AG09319 (cell line): ENCODE results near the gene SCUBE1.

Experiments
- DNase-seq: peaks from one replicate; pipeline ENCODE4 v3.0.0-alpha.2; 2010; ENCODE audit warnings: low read depth; ENCODE audit errors: extremely low read depth
- TF ChIP-seq, protein P1 (sequence below): IDR thresholded peaks from 2 replicates; pipeline ENCODE4 v1.5.1; 2011; ENCODE audit warnings: low read depth, mild to moderate bottlenecking, inconsistent platforms, low read length, moderate library complexity

SCUBE1 gene

DNA sequence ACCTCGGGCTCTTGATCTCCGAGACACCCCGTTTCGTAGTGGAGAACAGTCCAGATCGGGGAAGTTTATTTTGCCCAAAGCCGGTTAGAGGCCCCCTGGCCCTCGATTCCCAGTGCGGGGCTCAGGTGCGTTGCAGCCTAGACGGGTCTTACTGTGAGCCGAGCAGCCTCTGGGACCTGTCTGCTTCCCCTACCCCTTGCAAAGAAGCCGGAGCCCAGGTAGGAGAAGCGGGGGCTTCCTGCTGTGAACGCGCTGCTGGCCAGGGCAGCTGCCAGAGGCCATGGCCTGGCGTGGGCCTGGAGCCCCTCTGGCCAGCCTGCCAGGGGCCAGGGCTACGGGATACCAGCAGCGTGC lies 191.2 kb downstream of the SCUBE1 start:
- TF ChIP-seq, protein P1, sequence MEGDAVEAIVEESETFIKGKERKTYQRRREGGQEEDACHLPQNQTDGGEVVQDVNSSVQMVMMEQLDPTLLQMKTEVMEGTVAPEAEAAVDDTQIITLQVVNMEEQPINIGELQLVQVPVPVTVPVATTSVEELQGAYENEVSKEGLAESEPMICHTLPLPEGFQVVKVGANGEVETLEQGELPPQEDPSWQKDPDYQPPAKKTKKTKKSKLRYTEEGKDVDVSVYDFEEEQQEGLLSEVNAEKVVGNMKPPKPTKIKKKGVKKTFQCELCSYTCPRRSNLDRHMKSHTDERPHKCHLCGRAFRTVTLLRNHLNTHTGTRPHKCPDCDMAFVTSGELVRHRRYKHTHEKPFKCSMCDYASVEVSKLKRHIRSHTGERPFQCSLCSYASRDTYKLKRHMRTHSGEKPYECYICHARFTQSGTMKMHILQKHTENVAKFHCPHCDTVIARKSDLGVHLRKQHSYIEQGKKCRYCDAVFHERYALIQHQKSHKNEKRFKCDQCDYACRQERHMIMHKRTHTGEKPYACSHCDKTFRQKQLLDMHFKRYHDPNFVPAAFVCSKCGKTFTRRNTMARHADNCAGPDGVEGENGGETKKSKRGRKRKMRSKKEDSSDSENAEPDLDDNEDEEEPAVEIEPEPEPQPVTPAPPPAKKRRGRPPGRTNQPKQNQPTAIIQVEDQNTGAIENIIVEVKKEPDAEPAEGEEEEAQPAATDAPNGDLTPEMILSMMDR: no peak
- no peak for DNase-seq

DNA sequence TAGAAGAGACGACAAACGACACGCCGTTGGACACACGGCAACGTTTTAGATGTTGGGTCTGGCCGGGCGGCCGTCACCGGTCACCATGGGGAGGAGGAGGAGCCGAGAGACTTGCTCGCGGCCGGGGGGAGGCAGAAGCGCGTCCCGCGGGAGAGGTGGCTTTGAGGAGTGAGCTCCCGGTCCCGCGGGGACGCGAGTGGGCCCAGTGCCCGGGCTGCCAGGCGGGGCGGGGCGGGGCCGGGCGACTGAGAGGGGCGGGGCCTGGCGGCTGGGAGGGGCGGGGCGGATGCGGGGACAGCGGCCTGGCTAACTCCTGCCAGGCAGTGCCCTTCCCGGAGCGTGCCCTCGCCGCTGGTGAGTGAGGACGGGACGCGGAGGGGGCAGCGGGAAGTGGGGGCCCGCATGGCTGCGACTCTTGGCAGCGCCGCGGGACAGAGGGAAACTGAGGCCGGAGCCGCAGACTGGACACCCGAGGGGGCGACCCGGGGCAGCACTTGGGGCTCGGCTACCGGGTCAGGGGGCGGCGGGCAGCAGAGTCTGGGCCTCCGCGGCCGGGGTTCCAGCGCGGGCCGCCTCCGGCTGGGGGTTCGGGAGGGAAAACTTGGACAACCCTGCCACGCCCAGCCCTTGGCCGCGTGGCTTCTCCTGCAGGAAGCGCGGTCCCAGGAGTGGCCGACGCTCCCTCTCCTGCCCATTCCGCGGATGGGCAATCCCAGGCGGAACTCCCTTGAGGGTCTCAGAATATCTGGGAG lies 191.7 kb downstream of the SCUBE1 start, which contains the start of gene TSPO:
TSPO (plus strand) TSS at position 309 of the 752 bp plus-strand sequence. CDS start 7,680 bp downstream, outside the sequence.
- TF ChIP-seq, protein P1: no peak
- no peak for DNase-seq

DNA sequence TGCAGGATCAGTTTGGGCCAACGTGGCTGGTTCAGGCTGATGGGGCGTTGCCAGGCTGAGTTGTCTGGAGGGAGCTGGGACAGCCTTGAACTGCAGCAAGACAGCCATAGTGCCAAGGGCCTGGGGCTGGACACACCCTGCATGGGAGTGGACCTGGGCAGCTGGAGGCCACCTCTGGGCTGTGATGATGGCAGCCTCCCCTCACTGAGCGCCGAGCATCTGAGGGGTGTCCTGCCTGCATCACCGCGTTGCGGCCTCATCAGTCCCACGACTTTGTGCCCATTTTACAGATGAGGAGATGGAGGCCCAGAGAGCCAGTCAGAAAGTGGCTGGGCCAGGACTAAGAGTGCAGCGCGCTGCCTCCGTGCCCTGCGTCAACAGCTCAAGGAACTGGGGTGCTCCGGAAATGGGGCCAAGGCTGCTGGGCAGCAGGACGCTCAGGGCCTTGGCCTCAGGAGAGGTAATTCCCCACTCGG lies 192.4 kb downstream of the SCUBE1 start:
- no peak for DNase-seq
- TF ChIP-seq, protein P1: no peak

DNA sequence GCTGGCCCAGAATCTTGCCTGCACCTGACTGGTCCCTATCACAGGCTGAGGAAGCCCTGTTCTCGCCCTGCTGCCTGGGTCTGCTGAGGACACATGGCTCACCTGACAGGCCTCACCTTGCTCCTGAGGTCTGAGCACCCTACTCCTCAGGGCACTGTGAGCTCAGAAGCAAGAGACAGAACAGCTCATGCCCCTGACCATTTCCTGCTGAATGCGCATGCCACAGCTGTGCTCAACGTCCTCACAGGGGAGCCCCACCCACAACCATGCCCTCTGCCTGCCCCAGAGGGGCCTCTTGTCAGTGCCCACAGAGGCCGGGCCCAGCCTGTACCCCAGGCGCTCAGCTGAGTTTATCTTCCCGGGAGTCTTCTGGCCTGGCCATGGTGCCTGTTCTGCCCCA lies 194.6 kb downstream of the SCUBE1 start:
- TF ChIP-seq, protein P1: no peak
- DNase-seq: no peak

DNA sequence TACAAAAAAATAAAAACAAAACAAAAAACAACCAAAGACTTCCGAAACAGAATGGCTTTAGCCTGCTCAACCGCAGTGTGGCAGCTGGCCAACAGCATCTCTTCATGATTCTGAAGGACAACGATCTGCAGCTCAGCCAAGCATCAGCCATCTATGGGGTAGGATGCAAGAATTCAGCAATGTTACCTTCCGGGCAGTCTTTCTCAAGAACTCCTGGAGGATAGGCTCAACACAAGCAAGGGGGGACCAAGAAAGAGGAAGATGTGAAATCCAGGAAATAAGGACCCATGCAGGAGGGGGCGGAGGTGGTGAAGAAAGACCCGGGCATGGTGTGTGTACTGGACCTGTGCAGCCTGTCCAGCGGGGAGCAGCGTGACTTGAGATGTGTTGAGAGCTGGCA lies 195.4 kb downstream of the SCUBE1 start:
- no peak for DNase-seq
- TF ChIP-seq, protein P1: no peak
